ENCODE measurements around the gene HEXIM2.

The HEXIM2 gene

GRCh38 chr17:45149037-45149668, 12.5 kb upstream of the HEXIM2 start (continued):
- TF ChIP-seq ZNF121 (tag by site-specific recombination; IDR thresholded peaks at IDR 0.05), result no peak
- no peak for TF ChIP-seq ZNF621 (tag by site-specific recombination; IDR thresholded peaks at IDR 0.05)
- peak; percentile 50; the same call in 1 of the 2 replicates for TF ChIP-seq HIC1 (tag by site-specific recombination; IDR thresholded peaks at IDR 0.05)
- TF ChIP-seq ZBTB10 (tag by site-specific recombination; IDR thresholded peaks at IDR 0.05), result no peak
- TF ChIP-seq ZBTB48 (tag by site-specific recombination; IDR thresholded peaks at IDR 0.05), result peak; percentile 48; the same call in 1 of the 2 replicates
- TF ChIP-seq ZNF2 (tag by site-specific recombination; IDR thresholded peaks at IDR 0.05), result no peak
- no peak for TF ChIP-seq ZNF266 (tag by site-specific recombination; IDR thresholded peaks at IDR 0.05; ENCODE audit: low read depth)
- TF ChIP-seq ZNF174 (tag by site-specific recombination; IDR thresholded peaks at IDR 0.05), result no peak
- peak; percentile 46; the same call in 1 of the 2 replicates for TF ChIP-seq ZBTB20 (tag by site-specific recombination; IDR thresholded peaks at IDR 0.05)
- TF ChIP-seq ZNF514 (tag by site-specific recombination; IDR thresholded peaks at IDR 0.05), result no peak
- TF ChIP-seq ZNF76 (tag by site-specific recombination; IDR thresholded peaks at IDR 0.05; ENCODE audit: borderline replicate concordance, low read depth), result no peak
- no peak for TF ChIP-seq ZNF747 (tag by site-specific recombination; IDR thresholded peaks at IDR 0.05)
- TF ChIP-seq OSR2 (tag by site-specific recombination; IDR thresholded peaks at IDR 0.05), result 0 out of 2 replicates have a peak, but pooled peaks have one; percentile 7
- TF ChIP-seq ZNF658 (tag by site-specific recombination; IDR thresholded peaks at IDR 0.05), result no peak
- no peak for TF ChIP-seq ZNF148 (tag by site-specific recombination; IDR thresholded peaks at IDR 0.05; ENCODE audit: borderline replicate concordance)
- no peak for TF ChIP-seq ZNF677 (tag by site-specific recombination; IDR thresholded peaks at IDR 0.05)
- peak; percentile 31; the same call in 1 of the 2 replicates for TF ChIP-seq ZNF561 (tag by site-specific recombination; IDR thresholded peaks at IDR 0.05; ENCODE audit: borderline replicate concordance)
- no peak for TF ChIP-seq ZNF830 (tag by site-specific recombination; IDR thresholded peaks at IDR 0.05; ENCODE audit: low read depth)
- TF ChIP-seq ZNF791 (tag by site-specific recombination; IDR thresholded peaks at IDR 0.05), result no peak
- TF ChIP-seq ZNF354C (tag by site-specific recombination; IDR thresholded peaks at IDR 0.05; ENCODE audit: borderline replicate concordance, low read depth), result no peak
- TF ChIP-seq ZNF280C (tag by site-specific recombination; IDR thresholded peaks at IDR 0.05), result no peak
- TF ChIP-seq ZNF510 (tag by site-specific recombination; IDR thresholded peaks at IDR 0.05; ENCODE audit: insufficient replicate concordance), result no peak
- no peak for TF ChIP-seq ZFHX2 (tag by site-specific recombination; conservative IDR thresholded peaks at IDR 0.05)
- no peak for TF ChIP-seq SALL2 (tag by site-specific recombination; IDR thresholded peaks at IDR 0.05; ENCODE audit: borderline replicate concordance)
- no peak for TF ChIP-seq ZNF555 (tag by site-specific recombination; conservative IDR thresholded peaks at IDR 0.05)
- no peak for TF ChIP-seq ZNF701 (tag by site-specific recombination; IDR thresholded peaks at IDR 0.05)
- TF ChIP-seq ZNF501 (tag by site-specific recombination; IDR thresholded peaks at IDR 0.05), result no peak; the same call in 1 of the 2 replicates
- TF ChIP-seq ZNF24 (tag by site-specific recombination; IDR thresholded peaks at IDR 0.05), result peak; percentile 19; the same call in 1 of the 2 replicates
- TF ChIP-seq ZNF654 (tag by site-specific recombination; IDR thresholded peaks at IDR 0.05; ENCODE audit: low read depth), result peak; percentile 82

Measured in HEK293 (cell line).